Panc1 (cell line): ENCODE measurements around the gene TMEM175. TPM values are rescaled to one million over a fixed set of nuclear protein-coding genes. Genes with fewer than 3 reads are reported as not detected.

Experiments
- ATAC-seq: fragments of 200-7000 bp; cut with Tn5 transposase; 2 replicates; pipeline ENCODE4 v1.9.1; 2020; ENCODE audit warnings: mild to moderate bottlenecking, moderate library complexity
- BruUV-seq: library from RNA; stranded (reverse); fragments of 400-500 nt; replicated peaks from 2 replicates; lab custom pipeline; 2021; lab: Mats Ljungman, UMichigan
- CTCF ChIA-PET: fragments of 300-600 bp; sonication (Branson Sonifier 250); formaldehyde crosslinking; loops from one replicate; lab custom pipeline; 2022; ENCODE audit warnings: antibody characterized with exemption; lab: Charles Lee
- POLR2A ChIA-PET: fragments of 300-600 bp; sonication (Branson Sonifier 250); formaldehyde crosslinking; loops from one replicate; lab custom pipeline; 2022; ENCODE audit warnings: antibody characterized with exemption; lab: Charles Lee
- DNase-seq: peaks from one replicate; pipeline ENCODE4 v3.0.0-alpha.2; 2010; ENCODE audit warnings: low read depth, low spot score
- H3K27ac ChIP-seq: 2 replicates; pipeline ENCODE4 v1.5.1; 2011; ENCODE audit warnings: mild to moderate bottlenecking, low read length, inconsistent platforms
- H3K27me3 ChIP-seq: fragments of 200-500 bp; sonication (Bioruptor generic); 2 replicates; pipeline ENCODE4 v1.6.0; 2014; ENCODE audit warnings: low read length, inconsistent platforms; ENCODE audit not compliant: control insufficient read depth, insufficient read depth
- H3K36me3 ChIP-seq: fragments of 200-500 bp; sonication (Bioruptor generic); 2 replicates; pipeline ENCODE4 v1.5.1; 2014; ENCODE audit warnings: inconsistent platforms, mild to moderate bottlenecking, low read length, moderate library complexity; ENCODE audit not compliant: control insufficient read depth, insufficient read depth
- H3K4me1 ChIP-seq: 2 replicates; pipeline ENCODE4 v1.5.1; 2011; ENCODE audit warnings: inconsistent platforms, mild to moderate bottlenecking, low read length, moderate library complexity; ENCODE audit not compliant: control insufficient read depth, insufficient read depth
- H3K4me3 ChIP-seq, 2 experiments: 2 replicates each; pipeline ENCODE4 v1.5.1; 2011 to 2012; ENCODE audit warnings: low read depth in 2 of 2, low read length in 2 of 2, mild to moderate bottlenecking in 2 of 2, inconsistent platforms in 1 of 2, moderate library complexity in 1 of 2
- H3K9me3 ChIP-seq: fragments of 200-500 bp; sonication (Bioruptor generic); 2 replicates; pipeline ENCODE4 v1.5.1; 2014; ENCODE audit warnings: low read depth, mild to moderate bottlenecking, inconsistent platforms, low read length, moderate library complexity; ENCODE audit not compliant: control insufficient read depth, insufficient read depth
- POLR2AphosphoS5 ChIP-seq: IDR thresholded peaks from 2 replicates; pipeline ENCODE4 v1.6.1; 2012; ENCODE audit warnings: mild to moderate bottlenecking, low read depth, low read length, moderate library complexity
- SIN3A ChIP-seq: IDR thresholded peaks from 2 replicates; pipeline ENCODE4 v1.6.1; 2012; ENCODE audit warnings: low read depth, mild to moderate bottlenecking, low read length, moderate library complexity, borderline replicate concordance; ENCODE audit not compliant: insufficient read depth
- TCF7L2 ChIP-seq: IDR thresholded peaks from 2 replicates; pipeline ENCODE4 v1.6.1; 2011; ENCODE audit warnings: mild to moderate bottlenecking, low read depth, low read length, inconsistent platforms
- in situ Hi-C: cut with HindIII; loops from 2 replicates; pipeline ENCODE4 v1.10.0; 2016; ENCODE audit warnings: low sequenced_read_pairs, low pct_unique_long_range_greater_than_20kb
- intact Hi-C: fragments of 100-400 bp; cut with micrococcal nuclease; formaldehyde crosslinking; loops from one replicate; pipeline ENCODE4 v1.10.0; 2022; ENCODE audit not compliant: unreplicated experiment
- total RNA-seq: library from RNA; stranded (reverse); gene quantifications from one replicate; pipeline ENCODE4 v1.2.1, GENCODE V29; 2021; ENCODE audit not compliant: unreplicated experiment
- TF ChIP-seq, protein P1 (sequence below), 2 experiments: IDR thresholded peaks; 2 replicates each; pipeline ENCODE4 v1.6.1; 2011 to 2012; ENCODE audit warnings: low read depth in 2 of 2, control low read depth in 1 of 2, low read length in 1 of 2, mild to moderate bottlenecking in 1 of 2, moderate library complexity in 1 of 2; ENCODE audit not compliant: insufficient read depth in 1 of 2
- TF ChIP-seq, protein P2 (sequence below): fragments of 450-650 bp; IDR thresholded peaks from 2 replicates; pipeline ENCODE4 v1.5.1; 2017; ENCODE audit warnings: mild to moderate bottlenecking

The TMEM175 gene
- total RNA-seq, 1 experiment from 2014 or later, result 21.8 TPM

GRCh38 chr4:921830-922331 is 10.4 kb upstream of the TMEM175 start:
- H3K9me3 ChIP-seq, result no peaks in the 10 kb centered on the region
- ChIA-PET CTCF (no interaction called here), POLR2A (interaction anchor here (0.7 kb wide), 1 partner anchor 93 kb away, joined by 4 read pairs; no protein-coding TSS in a partner anchor)
- in situ Hi-C loops (no loop called here), intact Hi-C loops (no loop called here)
- H3K36me3 ChIP-seq, result no peaks in the 10 kb centered on the region
- H3K27ac ChIP-seq, result no peak overlapping the region
- no peak for ATAC-seq
- BruUV-seq, result no TSS peak
- DNase-seq, result no peak
- H3K4me3 ChIP-seq, result no peak overlapping the region
- H3K27me3 ChIP-seq, result no peaks in the 10 kb centered on the region
- TF ChIP-seq SIN3A (no peak), POLR2AphosphoS5 (no peak), TCF7L2 (no peak)
- TF ChIP-seq, protein P1, sequence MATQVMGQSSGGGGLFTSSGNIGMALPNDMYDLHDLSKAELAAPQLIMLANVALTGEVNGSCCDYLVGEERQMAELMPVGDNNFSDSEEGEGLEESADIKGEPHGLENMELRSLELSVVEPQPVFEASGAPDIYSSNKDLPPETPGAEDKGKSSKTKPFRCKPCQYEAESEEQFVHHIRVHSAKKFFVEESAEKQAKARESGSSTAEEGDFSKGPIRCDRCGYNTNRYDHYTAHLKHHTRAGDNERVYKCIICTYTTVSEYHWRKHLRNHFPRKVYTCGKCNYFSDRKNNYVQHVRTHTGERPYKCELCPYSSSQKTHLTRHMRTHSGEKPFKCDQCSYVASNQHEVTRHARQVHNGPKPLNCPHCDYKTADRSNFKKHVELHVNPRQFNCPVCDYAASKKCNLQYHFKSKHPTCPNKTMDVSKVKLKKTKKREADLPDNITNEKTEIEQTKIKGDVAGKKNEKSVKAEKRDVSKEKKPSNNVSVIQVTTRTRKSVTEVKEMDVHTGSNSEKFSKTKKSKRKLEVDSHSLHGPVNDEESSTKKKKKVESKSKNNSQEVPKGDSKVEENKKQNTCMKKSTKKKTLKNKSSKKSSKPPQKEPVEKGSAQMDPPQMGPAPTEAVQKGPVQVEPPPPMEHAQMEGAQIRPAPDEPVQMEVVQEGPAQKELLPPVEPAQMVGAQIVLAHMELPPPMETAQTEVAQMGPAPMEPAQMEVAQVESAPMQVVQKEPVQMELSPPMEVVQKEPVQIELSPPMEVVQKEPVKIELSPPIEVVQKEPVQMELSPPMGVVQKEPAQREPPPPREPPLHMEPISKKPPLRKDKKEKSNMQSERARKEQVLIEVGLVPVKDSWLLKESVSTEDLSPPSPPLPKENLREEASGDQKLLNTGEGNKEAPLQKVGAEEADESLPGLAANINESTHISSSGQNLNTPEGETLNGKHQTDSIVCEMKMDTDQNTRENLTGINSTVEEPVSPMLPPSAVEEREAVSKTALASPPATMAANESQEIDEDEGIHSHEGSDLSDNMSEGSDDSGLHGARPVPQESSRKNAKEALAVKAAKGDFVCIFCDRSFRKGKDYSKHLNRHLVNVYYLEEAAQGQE (IDR thresholded peaks at IDR 0.05; ENCODE audit: insufficient read depth in 1 of 2, low read depth in 2 of 2, low read length in 1 of 2), result no peak
- TF ChIP-seq, protein P2, sequence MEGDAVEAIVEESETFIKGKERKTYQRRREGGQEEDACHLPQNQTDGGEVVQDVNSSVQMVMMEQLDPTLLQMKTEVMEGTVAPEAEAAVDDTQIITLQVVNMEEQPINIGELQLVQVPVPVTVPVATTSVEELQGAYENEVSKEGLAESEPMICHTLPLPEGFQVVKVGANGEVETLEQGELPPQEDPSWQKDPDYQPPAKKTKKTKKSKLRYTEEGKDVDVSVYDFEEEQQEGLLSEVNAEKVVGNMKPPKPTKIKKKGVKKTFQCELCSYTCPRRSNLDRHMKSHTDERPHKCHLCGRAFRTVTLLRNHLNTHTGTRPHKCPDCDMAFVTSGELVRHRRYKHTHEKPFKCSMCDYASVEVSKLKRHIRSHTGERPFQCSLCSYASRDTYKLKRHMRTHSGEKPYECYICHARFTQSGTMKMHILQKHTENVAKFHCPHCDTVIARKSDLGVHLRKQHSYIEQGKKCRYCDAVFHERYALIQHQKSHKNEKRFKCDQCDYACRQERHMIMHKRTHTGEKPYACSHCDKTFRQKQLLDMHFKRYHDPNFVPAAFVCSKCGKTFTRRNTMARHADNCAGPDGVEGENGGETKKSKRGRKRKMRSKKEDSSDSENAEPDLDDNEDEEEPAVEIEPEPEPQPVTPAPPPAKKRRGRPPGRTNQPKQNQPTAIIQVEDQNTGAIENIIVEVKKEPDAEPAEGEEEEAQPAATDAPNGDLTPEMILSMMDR, result no peak
- peaks cover 13% of the 10 kb centered on the region for H3K4me1 ChIP-seq

GRCh38 chr4:924107-925096 is 7.9 kb upstream of the TMEM175 start:
- Histone ChIP-seq H3K27ac (no peak overlapping the region), H3K4me3 (no peak overlapping the region), H3K27me3 (no peaks in the 10 kb centered on the region), H3K9me3 (no peaks in the 10 kb centered on the region), H3K36me3 (no peaks in the 10 kb centered on the region), H3K4me1 (peaks cover 13% of the 10 kb centered on the region)
- no TSS peak for BruUV-seq
- CTCF ChIA-PET, result interaction anchor here (0.7 kb wide), 1 partner anchor 35 kb away, joined by 3 read pairs; no protein-coding TSS in a partner anchor
- ATAC-seq, result peak; percentile 40; the same call in 1 of the 2 replicates
- intact Hi-C loops (no loop called here), in situ Hi-C loops (no loop called here)
- POLR2A ChIA-PET, result no interaction called here
- no peak for DNase-seq
- TF ChIP-seq, protein P1 (IDR thresholded peaks at IDR 0.05; ENCODE audit: insufficient read depth in 1 of 2, low read depth in 2 of 2, low read length in 1 of 2), result no peak
- TF ChIP-seq, protein P2, result no peak
- TF ChIP-seq TCF7L2, result no peak
- no peak for TF ChIP-seq POLR2AphosphoS5
- no peak for TF ChIP-seq SIN3A
